Karpas-422 (cell line): ENCODE results near the gene BHLHA15. TPM values are rescaled to one million over a fixed set of nuclear protein-coding genes. Genes with fewer than 3 reads are reported as not detected.

Experiments
- DNase-seq: peaks from one replicate; pipeline ENCODE4 v3.0.0-alpha.2; 2015
- H2AFZ ChIP-seq: fragments of 200-600 bp; sonication (generic); 2 replicates; pipeline ENCODE4 v1.6.1; 2014; ENCODE audit warnings: antibody characterized with exemption, low read length, mixed read lengths
- H3K27ac ChIP-seq: fragments of 200-600 bp; sonication (generic); 2 replicates; pipeline ENCODE4 v1.5.1; 2014; ENCODE audit warnings: mild to moderate bottlenecking, low read length, moderate library complexity
- H3K27me3 ChIP-seq: fragments of 200-600 bp; sonication (generic); 2 replicates; pipeline ENCODE4 v1.6.1; 2014; ENCODE audit warnings: low read length, mixed read lengths
- H3K36me3 ChIP-seq: fragments of 200-600 bp; sonication (generic); 2 replicates; pipeline ENCODE4 v1.6.1; 2014; ENCODE audit warnings: low read length, mixed read lengths; ENCODE audit not compliant: insufficient read depth
- H3K4me1 ChIP-seq: fragments of 200-600 bp; sonication (generic); 2 replicates; pipeline ENCODE4 v1.6.1; 2014; ENCODE audit warnings: mild to moderate bottlenecking, low read length, mixed read lengths
- H3K4me2 ChIP-seq: fragments of 200-600 bp; sonication (generic); 2 replicates; pipeline ENCODE4 v1.6.1; 2014; ENCODE audit warnings: low read length, low read depth, mild to moderate bottlenecking; ENCODE audit not compliant: poor library complexity, severe bottlenecking
- H3K4me3 ChIP-seq: fragments of 200-600 bp; sonication (generic); 2 replicates; pipeline ENCODE4 v1.5.1; 2014; ENCODE audit warnings: mild to moderate bottlenecking, antibody characterized with exemption, low read length, mixed read lengths
- H3K79me2 ChIP-seq: fragments of 200-600 bp; sonication (generic); 2 replicates; pipeline ENCODE4 v1.6.1; 2014; ENCODE audit warnings: mild to moderate bottlenecking, low read length, mixed read lengths
- H3K9ac ChIP-seq: fragments of 200-600 bp; sonication (generic); 2 replicates; pipeline ENCODE4 v1.6.0; 2014; ENCODE audit warnings: low read length
- H3K9me2 ChIP-seq: fragments of 200-600 bp; sonication (generic), shearing (Covaris generic); replicated peaks from 2 replicates; pipeline ENCODE4 v1.6.0; 2014; ENCODE audit warnings: mild to moderate bottlenecking, low read length, moderate library complexity; ENCODE audit not compliant: insufficient read depth
- H3K9me3 ChIP-seq: fragments of 300-700, 200-600 bp; sonication (generic); 2 replicates; pipeline ENCODE4 v1.6.1; 2014; ENCODE audit warnings: low read length, mixed read lengths
- H4K20me1 ChIP-seq: fragments of 200-600 bp; sonication (generic); 2 replicates; pipeline ENCODE4 v1.6.1; 2014; ENCODE audit warnings: mild to moderate bottlenecking, antibody characterized with exemption, low read length, low read depth; ENCODE audit not compliant: insufficient read depth
- total RNA-seq: library from RNA; depleted of rRNA; stranded (reverse); fragments of >200 nt; shearing (Covaris generic); gene quantifications from 2 replicates; pipeline ENCODE4 v1.2.3, GENCODE V29; 2014; ENCODE audit warnings: low replicate concordance

Gene BHLHA15
- total RNA-seq, 1 experiment from 2014 or later: not detected

DNA sequence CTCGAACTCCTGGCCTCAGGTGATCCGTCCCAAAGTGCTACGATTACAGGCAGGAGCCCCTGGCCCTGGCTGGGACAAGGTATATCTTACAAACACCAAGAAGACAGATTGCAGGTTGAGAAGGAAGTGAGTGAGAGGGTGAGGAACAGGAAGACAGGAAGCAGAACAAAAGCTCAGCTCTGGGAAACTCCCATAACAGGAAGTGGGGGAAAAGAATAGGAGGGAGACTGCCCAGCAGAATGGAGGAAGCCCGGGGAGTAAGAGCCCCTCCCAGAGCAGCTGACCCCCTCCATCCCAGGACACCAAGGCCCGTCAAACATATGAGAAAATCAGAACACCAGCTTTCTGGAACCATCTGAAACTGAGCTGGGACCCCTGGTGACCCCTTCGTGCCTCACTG lies 37.9 kb downstream of the BHLHA15 start:
- no peak for DNase-seq
- Histone ChIP-seq H2AFZ (no peak overlapping the region), H3K36me3 (no peaks in the 10 kb centered on the region), H3K4me2 (no peak overlapping the region), H3K79me2 (peaks cover 15% of the 10 kb centered on the region), H3K27ac (no peak overlapping the region), H3K9me3 (no peaks in the 10 kb centered on the region), H4K20me1 (no peaks in the 10 kb centered on the region), H3K27me3 (no peaks in the 10 kb centered on the region), H3K9ac (no peak overlapping the region), H3K4me1 (peaks cover 21% of the 10 kb centered on the region), H3K9me2 (no peaks in the 10 kb centered on the region), H3K4me3 (no peak overlapping the region)

DNA sequence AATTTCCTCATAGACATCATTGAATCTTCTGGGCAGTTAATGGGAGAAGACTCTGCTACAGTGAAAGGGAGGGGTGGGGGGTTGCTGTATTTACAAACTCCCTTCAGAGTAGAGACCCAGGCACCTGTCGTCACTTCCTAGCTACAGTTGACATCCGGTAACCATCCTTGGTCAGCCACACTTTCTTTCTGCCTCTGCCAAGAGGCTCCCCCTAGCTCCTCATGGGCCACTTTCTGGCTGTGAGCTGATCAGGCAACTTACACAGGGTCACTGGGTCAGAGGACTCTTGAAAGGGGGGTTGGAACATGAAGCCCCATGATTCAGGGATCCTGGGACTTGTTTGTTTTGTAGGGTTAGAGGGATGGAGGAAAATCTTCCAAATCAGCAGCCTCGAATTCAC lies 39.5 kb downstream of the BHLHA15 start:
- Histone ChIP-seq H3K9ac (peak overlapping the region; percentile 80), H3K36me3 (no peaks in the 10 kb centered on the region), H3K79me2 (peaks cover 24% of the 10 kb centered on the region), H4K20me1 (no peaks in the 10 kb centered on the region), H2AFZ (peak overlapping the region; percentile 34; the same call in 1 of the 2 replicates), H3K9me2 (no peaks in the 10 kb centered on the region), H3K4me3 (peak overlapping the region; percentile 90), H3K27me3 (no peaks in the 10 kb centered on the region), H3K4me2 (peak overlapping the region; percentile 77), H3K4me1 (peaks cover 21% of the 10 kb centered on the region), H3K9me3 (no peaks in the 10 kb centered on the region), H3K27ac (peak overlapping the region; percentile 52)
- DNase-seq: peak; percentile 45

DNA sequence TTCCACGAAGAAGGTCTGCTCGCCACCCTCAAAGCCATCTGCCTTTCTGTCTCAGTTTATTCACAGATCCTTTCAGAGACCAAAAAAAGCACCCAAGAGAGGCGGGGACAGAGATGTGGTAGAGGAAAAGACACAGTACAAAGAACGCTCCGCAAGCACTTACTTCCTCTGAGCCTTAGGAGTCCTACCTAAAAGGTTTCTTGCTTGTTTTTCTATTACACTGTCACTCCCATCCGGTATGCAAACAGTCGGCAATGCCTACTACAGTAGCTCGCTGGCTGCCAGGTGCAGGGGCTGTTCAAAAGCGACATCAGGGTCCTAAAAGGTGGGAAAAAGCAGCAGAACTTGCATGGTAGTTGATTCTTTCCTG lies 40.0 kb downstream of the BHLHA15 start:
- Histone ChIP-seq H3K4me3 (peak overlapping the region; percentile 90), H3K9me2 (no peaks in the 10 kb centered on the region), H3K79me2 (peaks cover 24% of the 10 kb centered on the region), H3K4me2 (peak overlapping the region; percentile 77), H3K27ac (peak overlapping the region; percentile 52), H3K9ac (peak overlapping the region; percentile 80), H3K9me3 (no peaks in the 10 kb centered on the region), H3K4me1 (peaks cover 21% of the 10 kb centered on the region), H3K36me3 (no peaks in the 10 kb centered on the region), H2AFZ (peak overlapping the region; percentile 25; the same call in 1 of the 2 replicates), H4K20me1 (no peaks in the 10 kb centered on the region), H3K27me3 (no peaks in the 10 kb centered on the region)
- peak; percentile 57 for DNase-seq

DNA sequence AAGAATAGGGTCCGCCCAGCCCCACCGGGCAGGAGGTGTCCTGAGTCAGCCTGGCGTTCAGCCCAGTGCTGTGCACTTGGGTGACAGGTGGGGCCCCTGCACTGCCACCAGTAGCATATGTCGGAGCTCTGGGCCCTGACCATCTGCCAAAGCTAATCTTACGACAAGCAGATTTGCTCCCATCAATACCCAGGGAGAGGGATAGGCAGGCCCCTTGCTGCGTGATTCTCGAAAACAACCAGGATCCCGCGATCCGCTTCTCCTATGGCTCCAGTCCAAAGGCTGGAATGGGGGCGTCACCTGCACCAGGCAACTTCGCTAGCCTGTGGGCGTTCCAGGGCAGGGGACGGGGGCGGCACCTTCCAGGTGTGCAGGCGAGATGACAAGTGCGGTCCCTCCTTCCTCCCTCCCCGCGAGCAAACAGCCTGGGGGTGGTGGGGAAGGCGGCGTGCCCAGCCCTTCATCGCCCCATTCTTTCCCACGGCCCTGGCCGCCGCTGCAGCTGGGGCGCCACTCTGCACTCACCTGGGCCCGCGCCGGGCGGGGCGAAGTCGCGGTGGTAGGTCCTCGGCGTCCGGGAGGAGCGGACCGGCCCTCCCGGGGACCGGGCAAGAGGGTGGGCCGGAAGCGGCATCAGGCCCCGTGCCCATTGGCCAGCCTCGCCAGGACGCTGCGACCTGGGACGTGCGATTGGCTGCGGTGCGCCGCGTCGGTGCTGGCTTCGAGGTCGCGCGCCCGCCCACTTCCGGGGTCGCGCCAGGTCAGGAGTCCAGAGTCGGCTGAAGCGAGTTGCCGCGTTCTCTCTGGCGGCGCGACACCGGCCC lies 40.6 kb downstream of the BHLHA15 start, which contains the start of gene TECPR1:
TSS of gene TECPR1 (minus strand) at position 632 of the 824 bp plus-strand sequence. CDS start 6,086 bp downstream, outside the sequence.
- peaks cover 21% of the 10 kb centered on the region for H3K4me1 ChIP-seq
- H3K27ac ChIP-seq: peak within 1 kb of the TSS; percentile 52
- peak within 1 kb of the TSS; percentile 25 for H2AFZ ChIP-seq
- H3K9me2 ChIP-seq: no peaks in the 10 kb centered on the region
- DNase-seq: peak; percentile 95
- peaks cover 24% of the 10 kb centered on the region for H3K79me2 ChIP-seq
- peak within 1 kb of the TSS; percentile 80 for H3K9ac ChIP-seq
- H3K4me3 ChIP-seq: peak within 1 kb of the TSS; percentile 90
- H3K9me3 ChIP-seq: no peaks in the 10 kb centered on the region
- no peaks in the 10 kb centered on the region for H3K27me3 ChIP-seq
- H4K20me1 ChIP-seq: no peaks in the 10 kb centered on the region
- no peaks in the 10 kb centered on the region for H3K36me3 ChIP-seq
- peak within 1 kb of the TSS; percentile 77 for H3K4me2 ChIP-seq

DNA sequence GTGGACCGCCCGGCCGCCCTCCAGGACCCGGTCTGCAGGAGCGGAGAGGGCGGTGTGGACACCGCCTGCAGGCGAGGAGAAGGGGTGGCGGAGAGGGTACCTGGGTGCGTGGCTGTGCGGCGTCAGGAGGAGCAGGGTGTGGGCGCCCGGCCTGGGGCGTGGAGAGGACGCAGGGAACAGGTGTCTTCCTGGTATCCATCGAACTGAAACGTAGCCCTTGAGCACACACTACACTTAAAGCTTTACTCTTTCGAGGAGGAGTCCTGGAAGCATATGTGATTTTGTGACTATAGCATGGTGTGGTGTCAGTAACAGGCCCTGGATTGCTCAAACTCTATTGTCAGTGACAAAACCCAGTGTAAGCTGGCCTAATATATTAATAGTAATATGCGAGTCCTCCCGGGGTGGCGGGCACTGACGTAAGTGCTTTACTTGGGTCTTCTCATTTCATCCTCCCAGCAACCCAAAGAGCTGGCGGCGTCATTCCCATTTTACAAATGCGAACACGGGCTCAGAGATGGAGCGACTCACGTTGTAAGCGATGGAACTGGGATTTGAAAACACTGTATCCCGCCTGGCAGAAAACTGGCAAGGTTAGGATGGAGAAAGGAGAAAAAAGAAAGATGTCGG lies 41.3 kb downstream of the BHLHA15 start:
- Histone ChIP-seq H3K27me3 (no peaks in the 10 kb centered on the region), H4K20me1 (no peaks in the 10 kb centered on the region), H3K36me3 (no peaks in the 10 kb centered on the region), H3K9me2 (no peaks in the 10 kb centered on the region), H3K9ac (peak overlapping the region; percentile 80), H3K9me3 (no peaks in the 10 kb centered on the region), H3K4me3 (peak overlapping the region; percentile 90), H3K4me2 (peak overlapping the region; percentile 77), H3K79me2 (peaks cover 24% of the 10 kb centered on the region), H2AFZ (peak overlapping the region; percentile 25), H3K27ac (no peak overlapping the region), H3K4me1 (peaks cover 21% of the 10 kb centered on the region)
- no peak for DNase-seq

DNA sequence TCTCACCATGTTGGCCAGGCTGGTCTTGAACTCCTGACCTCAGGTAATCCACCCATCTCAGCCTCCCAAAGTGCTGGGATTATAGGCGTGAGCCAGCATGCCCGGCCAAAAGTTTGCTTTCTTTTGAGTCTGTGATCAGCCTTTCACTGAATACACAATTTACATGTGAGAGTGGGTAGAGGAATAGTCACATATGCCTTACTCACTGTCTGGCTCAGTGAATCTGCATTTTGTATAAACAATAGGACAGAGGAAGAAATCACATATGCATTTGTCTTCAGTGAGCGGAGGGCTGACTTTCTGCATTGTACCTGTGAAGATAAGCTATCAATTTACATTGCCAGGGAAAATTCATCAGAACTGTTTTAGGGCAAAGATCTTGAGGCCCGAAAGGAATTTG lies 43.3 kb downstream of the BHLHA15 start:
- H3K79me2 ChIP-seq: peaks cover 24% of the 10 kb centered on the region
- no peak overlapping the region for H3K4me3 ChIP-seq
- no peaks in the 10 kb centered on the region for H3K27me3 ChIP-seq
- H3K9me3 ChIP-seq: no peaks in the 10 kb centered on the region
- H3K4me2 ChIP-seq: no peak overlapping the region
- no peaks in the 10 kb centered on the region for H3K9me2 ChIP-seq
- H3K9ac ChIP-seq: no peak overlapping the region
- no peak overlapping the region for H3K27ac ChIP-seq
- DNase-seq: no peak
- H3K4me1 ChIP-seq: peaks cover 21% of the 10 kb centered on the region
- H3K36me3 ChIP-seq: no peaks in the 10 kb centered on the region
- H2AFZ ChIP-seq: no peak overlapping the region
- H4K20me1 ChIP-seq: no peaks in the 10 kb centered on the region

DNA sequence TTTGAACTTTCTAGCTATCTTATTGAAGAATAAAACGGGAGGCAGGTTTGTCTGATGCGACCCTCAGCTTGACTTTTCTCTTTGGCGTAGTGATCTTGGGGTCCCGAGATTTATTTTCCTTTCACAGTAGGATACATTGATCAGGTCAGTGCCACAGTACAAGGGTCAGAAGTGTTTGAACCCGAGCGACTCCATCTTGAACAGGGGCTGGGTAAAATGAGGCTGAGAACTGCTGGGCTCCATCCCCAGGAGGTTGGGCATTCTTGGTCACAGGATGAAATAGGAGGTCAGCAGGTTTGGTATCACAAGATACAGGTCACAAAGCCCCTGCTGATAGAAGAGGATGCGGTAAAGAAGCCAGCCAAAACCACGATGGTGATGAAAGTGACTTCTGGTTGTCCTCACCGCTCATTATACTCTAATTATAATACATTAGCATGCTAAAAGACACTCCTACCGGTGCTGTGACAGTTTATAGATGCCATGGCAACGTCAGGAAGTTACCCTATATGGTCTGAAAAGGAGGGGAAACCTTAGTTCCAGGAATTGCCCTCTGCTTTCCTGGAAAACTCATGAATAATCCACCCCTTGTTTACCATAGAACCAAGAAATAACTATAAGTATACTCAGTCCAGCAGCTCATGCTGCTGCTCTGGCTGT lies 43.8 kb downstream of the BHLHA15 start:
- no peaks in the 10 kb centered on the region for H3K9me2 ChIP-seq
- no peak overlapping the region for H3K9ac ChIP-seq
- H3K27ac ChIP-seq: no peak overlapping the region
- no peak overlapping the region for H2AFZ ChIP-seq
- peaks cover 24% of the 10 kb centered on the region for H3K79me2 ChIP-seq
- H3K4me3 ChIP-seq: no peak overlapping the region
- peaks cover 21% of the 10 kb centered on the region for H3K4me1 ChIP-seq
- no peak overlapping the region for H3K4me2 ChIP-seq
- no peak for DNase-seq
- no peaks in the 10 kb centered on the region for H3K27me3 ChIP-seq
- no peaks in the 10 kb centered on the region for H3K36me3 ChIP-seq
- no peaks in the 10 kb centered on the region for H4K20me1 ChIP-seq
- no peaks in the 10 kb centered on the region for H3K9me3 ChIP-seq

DNA sequence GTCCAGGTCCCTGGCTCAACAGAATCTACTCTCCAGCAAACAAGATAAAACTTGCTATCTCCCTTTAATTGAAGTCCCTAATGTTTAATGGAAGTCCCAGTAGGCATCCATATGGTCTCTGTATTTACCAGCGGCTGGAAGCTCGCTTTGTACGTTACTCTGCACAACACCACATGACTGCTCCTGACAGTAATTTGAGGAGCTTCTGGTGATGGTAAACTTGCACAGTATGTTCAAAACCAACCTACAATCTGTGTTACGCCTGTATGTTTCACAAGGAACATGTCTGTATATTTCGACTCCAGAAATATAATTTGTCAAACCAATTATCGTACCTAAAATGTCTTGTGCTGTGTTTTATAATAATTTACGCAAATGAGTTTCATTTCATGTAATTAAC lies 45.2 kb downstream of the BHLHA15 start:
- H3K9me3 ChIP-seq: no peaks in the 10 kb centered on the region
- peaks cover 24% of the 10 kb centered on the region for H3K79me2 ChIP-seq
- H3K9ac ChIP-seq: no peak overlapping the region
- no peak overlapping the region for H3K4me3 ChIP-seq
- H3K36me3 ChIP-seq: 0 out of 2 replicates have a peak, but pooled peaks cover under 1% of the 10 kb centered on the region
- no peaks in the 10 kb centered on the region for H3K27me3 ChIP-seq
- no peak overlapping the region for H3K27ac ChIP-seq
- DNase-seq: no peak
- no peaks in the 10 kb centered on the region for H4K20me1 ChIP-seq
- no peak overlapping the region for H2AFZ ChIP-seq
- H3K9me2 ChIP-seq: no peaks in the 10 kb centered on the region
- no peak overlapping the region for H3K4me2 ChIP-seq
- H3K4me1 ChIP-seq: peaks cover 10% of the 10 kb centered on the region
